NT2/D1 (cell line): Measurements from ENCODE around the gene MUC6.

Source experiments
- DNase-seq: peaks from one replicate; pipeline ENCODE4 v3.0.0-alpha.2; 2011; ENCODE audit warnings: low read depth, low spot score
- H3K27me3 ChIP-seq: 2 replicates; pipeline ENCODE4 v1.6.0; 2011; ENCODE audit warnings: mild to moderate bottlenecking; ENCODE audit not compliant: insufficient read length, insufficient read depth
- H3K36me3 ChIP-seq: 2 replicates; pipeline ENCODE4 v1.6.1; 2011; ENCODE audit warnings: mild to moderate bottlenecking, low read length, mixed read lengths; ENCODE audit not compliant: insufficient read depth, insufficient read length
- H3K4me1 ChIP-seq: 2 replicates; pipeline ENCODE4 v1.5.1; 2011; ENCODE audit not compliant: insufficient read depth, insufficient read length
- H3K4me3 ChIP-seq: 2 replicates; pipeline ENCODE4 v1.5.1; 2011; ENCODE audit warnings: low read depth; ENCODE audit not compliant: insufficient read length
- H3K9ac ChIP-seq: 2 replicates; pipeline ENCODE4 v1.6.0; 2011; ENCODE audit warnings: low read depth; ENCODE audit not compliant: insufficient read length
- H3K9me3 ChIP-seq: 2 replicates; pipeline ENCODE4 v1.5.1; 2011; ENCODE audit warnings: mild to moderate bottlenecking, low read length; ENCODE audit not compliant: insufficient read depth
- SUZ12 ChIP-seq: IDR thresholded peaks from 2 replicates; pipeline ENCODE4 v1.6.1; 2011; ENCODE audit not compliant: insufficient read length, insufficient read depth; ENCODE audit errors: extremely low read depth
- YY1 ChIP-seq: IDR thresholded peaks from 2 replicates; pipeline ENCODE4 v1.6.1; 2011; ENCODE audit not compliant: insufficient read length, insufficient read depth
- ZNF274 ChIP-seq: IDR thresholded peaks from 2 replicates; pipeline ENCODE4 v1.6.1; 2011; ENCODE audit warnings: mild to moderate bottlenecking, low read depth, low read length

MUC6 gene

GRCh38 chr11:990101-990500, 46.4 kb downstream of the MUC6 start:
- Histone ChIP-seq H3K4me1 (no peaks in the 10 kb centered on the region), H3K9ac (no peak overlapping the region), H3K4me3 (no peak overlapping the region), H3K27me3 (no peaks in the 10 kb centered on the region), H3K36me3 (peaks cover 89% of the 10 kb centered on the region), H3K9me3 (no peaks in the 10 kb centered on the region)
- no peak for TF ChIP-seq SUZ12
- no peak for TF ChIP-seq ZNF274
- TF ChIP-seq YY1, result no peak
- no peak for DNase-seq

- Histone ChIP-seq H3K9me3 (no peaks in the 10 kb centered on the region), H3K36me3 (peaks cover 88% of the 10 kb centered on the region), H3K4me1 (no peaks in the 10 kb centered on the region), H3K9ac (no peak overlapping the region), H3K4me3 (no peak overlapping the region), H3K27me3 (no peaks in the 10 kb centered on the region)
- no peak for DNase-seq
- TF ChIP-seq SUZ12, result no peak
- no peak for TF ChIP-seq YY1
- TF ChIP-seq ZNF274, result no peak
These were observed 48.8 kb downstream of the MUC6 start for GRCh38 chr11:987671-988070.

GRCh38 chr11:986952-987305, 49.6 kb downstream of the MUC6 start:
- no peak overlapping the region for H3K9ac ChIP-seq
- no peaks in the 10 kb centered on the region for H3K4me1 ChIP-seq
- TF ChIP-seq YY1 (no peak), SUZ12 (no peak), ZNF274 (no peak)
- no peak overlapping the region for H3K4me3 ChIP-seq
- H3K27me3 ChIP-seq, result no peaks in the 10 kb centered on the region
- peaks cover 87% of the 10 kb centered on the region for H3K36me3 ChIP-seq
- DNase-seq, result no peak
- no peaks in the 10 kb centered on the region for H3K9me3 ChIP-seq

- no peak for DNase-seq
- no peaks in the 10 kb centered on the region for H3K27me3 ChIP-seq
- no peaks in the 10 kb centered on the region for H3K9me3 ChIP-seq
- TF ChIP-seq ZNF274 (no peak), YY1 (no peak), SUZ12 (no peak)
- no peak overlapping the region for H3K4me3 ChIP-seq
- H3K36me3 ChIP-seq, result peaks cover 88% of the 10 kb centered on the region
- no peak overlapping the region for H3K9ac ChIP-seq
- no peaks in the 10 kb centered on the region for H3K4me1 ChIP-seq
These were observed 50.1 kb downstream of the MUC6 start for GRCh38 chr11:986270-986951.

GRCh38 chr11:985848-986247, 50.7 kb downstream of the MUC6 start:
- Histone ChIP-seq H3K4me1 (no peaks in the 10 kb centered on the region), H3K9ac (no peak overlapping the region), H3K27me3 (no peaks in the 10 kb centered on the region), H3K4me3 (no peak overlapping the region), H3K9me3 (no peaks in the 10 kb centered on the region), H3K36me3 (peaks cover 88% of the 10 kb centered on the region)
- no peak for TF ChIP-seq SUZ12
- TF ChIP-seq YY1, result no peak
- TF ChIP-seq ZNF274, result no peak
- DNase-seq, result no peak

- DNase-seq, result no peak
- TF ChIP-seq YY1 (no peak), ZNF274 (no peak), SUZ12 (no peak)
- H3K4me3 ChIP-seq, result no peak overlapping the region
- H3K36me3 ChIP-seq, result peaks cover 91% of the 10 kb centered on the region
- no peaks in the 10 kb centered on the region for H3K4me1 ChIP-seq
- no peaks in the 10 kb centered on the region for H3K9me3 ChIP-seq
- no peak overlapping the region for H3K9ac ChIP-seq
- no peaks in the 10 kb centered on the region for H3K27me3 ChIP-seq
These were observed 51.1 kb downstream of the MUC6 start for GRCh38 chr11:985406-985805.

- Histone ChIP-seq H3K27me3 (no peaks in the 10 kb centered on the region), H3K4me1 (no peaks in the 10 kb centered on the region), H3K36me3 (peaks cover 82% of the 10 kb centered on the region), H3K4me3 (no peak overlapping the region), H3K9me3 (no peaks in the 10 kb centered on the region), H3K9ac (no peak overlapping the region)
- no peak for TF ChIP-seq ZNF274
- TF ChIP-seq YY1, result no peak
- TF ChIP-seq SUZ12, result no peak
- DNase-seq, result no peak
These were observed 52.0 kb downstream of the MUC6 start for GRCh38 chr11:984546-984945.

- no peak overlapping the region for H3K9ac ChIP-seq
- H3K4me1 ChIP-seq, result peaks cover 3% of the 10 kb centered on the region
- no peak overlapping the region for H3K4me3 ChIP-seq
- H3K36me3 ChIP-seq, result peaks cover 84% of the 10 kb centered on the region
- no peak for DNase-seq
- no peaks in the 10 kb centered on the region for H3K9me3 ChIP-seq
- no peaks in the 10 kb centered on the region for H3K27me3 ChIP-seq
- TF ChIP-seq ZNF274 (no peak), SUZ12 (no peak), YY1 (no peak)
These were observed 54.8 kb downstream of the MUC6 start for GRCh38 chr11:981764-982163.
